Heart right ventricle (tissue), 16 donors: ENCODE measurements around the gene MYRF. TPM values are rescaled to one million over a fixed set of nuclear protein-coding genes. Genes with fewer than 3 reads are reported as not detected.

ENCODE experiments used
- ATAC-seq, 8 donors: fragments of 200-7000 bp; cut with Tn5 transposase; one replicate each; pipeline ENCODE4 v1.9.1; 2020; ENCODE audit warnings: mild to moderate bottlenecking in 8 of 8, moderate library complexity in 8 of 8, moderate number of reproducible peaks in 1 of 8
- DNase-seq, 2 donors: peaks; one replicate each; pipeline ENCODE4 v3.0.0-alpha.2; 2020
- H3K27ac ChIP-seq, 10 donors: fragments of 200-600 bp; sonication (generic) in 2 of 10; one replicate each; pipeline versions ENCODE4 v1.5.0 to v1.8.0; 2020 to 2022; ENCODE audit warnings: mild to moderate bottlenecking in 3 of 10
- H3K27me3 ChIP-seq, 7 donors: fragments of 200-600 bp; one replicate each; pipeline ENCODE4 v1.8.0; 2021 to 2022; ENCODE audit warnings: mild to moderate bottlenecking in 2 of 7
- H3K36me3 ChIP-seq, 9 donors: fragments of 200-600 bp; sonication (generic) in 1 of 9; one replicate each; pipeline versions ENCODE4 v1.5.0 to v1.8.0; 2020 to 2022; ENCODE audit warnings: mild to moderate bottlenecking in 2 of 9
- H3K4me1 ChIP-seq, 9 donors: fragments of 200-600 bp; sonication (generic) in 1 of 9; one replicate each; pipeline versions ENCODE4 v1.5.0 to v1.8.0; 2020 to 2022; ENCODE audit warnings: mild to moderate bottlenecking in 4 of 9
- H3K4me3 ChIP-seq, 10 donors: fragments of 200-600 bp; sonication (generic) in 2 of 10; one replicate each; pipeline versions ENCODE4 v1.5.0 to v1.8.0; 2020 to 2022; ENCODE audit warnings: mild to moderate bottlenecking in 7 of 10, moderate library complexity in 2 of 10
- H3K9me3 ChIP-seq, 11 donors: fragments of 200-600 bp in 10 of 11; sonication (generic) in 2 of 11; one replicate each; pipeline versions ENCODE4 v1.5.0 to v1.8.0; 2013 to 2022; ENCODE audit warnings: mild to moderate bottlenecking in 2 of 11, control low read depth in 1 of 11, moderate library complexity in 1 of 11
- WGBS, 2 donors: extraction: QIAGEN DNeasy Blood & Tissue Kit; methylation state at CpG; one replicate each; pipeline ENCODE4 v1.1.7; 2013; ENCODE audit warnings: inconsistent platforms in 1 of 2; 5-methylcytosine and 5-hydroxymethylcytosine counted together
- intact Hi-C, 10 donors: fragments of 100-400 bp; cut with DNase I; formaldehyde crosslinking; loops; one replicate each; pipeline versions ENCODE4 v1.11.1 to v1.14.2; 2022
- polyA plus RNA-seq, 2 donors: library from polyadenylated mRNA; stranded (reverse); fragments of 200-250 nt; gene quantifications; one replicate each; pipeline ENCODE4 v1.2.3, GENCODE V29; 2013
- total RNA-seq, 10 donors: library from RNA; stranded (reverse); fragmentation: NEBNext Ultra II Directional in 3 of 10; extraction: Animal tissue kit (Norgen Biotek cat#: 25700) in 3 of 10; gene quantifications; one replicate each; pipeline versions ENCODE4 v1.2.1 to v1.2.4, GENCODE V29; 2021 to 2023
- TF ChIP-seq, protein P1 (sequence below), 9 donors: fragments of 200-600 bp; sonication (generic) in 2 of 9; IDR thresholded peaks; one replicate each; pipeline versions ENCODE4 v1.5.0 to v1.8.0; 2021 to 2022; ENCODE audit warnings: antibody characterized with exemption in 9 of 9, mild to moderate bottlenecking in 5 of 9, moderate library complexity in 1 of 9
- donor health status: Arrhythmogenic right ventricular cardiomyopathy.
- donor health status: ischemic (EF 13 %, LVEDD 7.1; RV severe dilation, severe dysfunction).
- donor health status: healthy with polysubstance abuse.
- donor health status: DM: no; HTN: yes; CAD: no.
- donor health status: DM: no; HTN: no; CAD: no.
- donor health status: ischemic (EF 25% LVEDD 6.9; RV normal size, moderate dysfunction).
- donor health status: ischemic (EF 25% LVEDD 5.7; RV mildly dilated, moderate dysfunction).
- donor health status: healthy.
- donor health status: DM: yes; HTN: yes; CAD: no.
- donor health status: Ischemic cardiomyopathy.
- donor health status: ischemic (EF 35%, LVEDD 5.7; RV mildly dilated, moderate dysfunction).
- donor health status: nonischemic (EF 11% LVEDD 7.7; RV severe dilation, severe dysfunction).
- donor health status: DM: yes; HTN: yes; CAD: no.
- donor health status: PGD.
- donor health status: ischemic (EF 29% LVEDD 5.4; RV normal size, mild dysfunction).
- donor health status: nonischemic (EF 23%, LVEDD 6.1; RV moderate dilation, normal function).

Gene MYRF
- total and polyA plus RNA-seq, 12 donors: 0.13 to 1.2 (median 0.26) TPM

DNA sequence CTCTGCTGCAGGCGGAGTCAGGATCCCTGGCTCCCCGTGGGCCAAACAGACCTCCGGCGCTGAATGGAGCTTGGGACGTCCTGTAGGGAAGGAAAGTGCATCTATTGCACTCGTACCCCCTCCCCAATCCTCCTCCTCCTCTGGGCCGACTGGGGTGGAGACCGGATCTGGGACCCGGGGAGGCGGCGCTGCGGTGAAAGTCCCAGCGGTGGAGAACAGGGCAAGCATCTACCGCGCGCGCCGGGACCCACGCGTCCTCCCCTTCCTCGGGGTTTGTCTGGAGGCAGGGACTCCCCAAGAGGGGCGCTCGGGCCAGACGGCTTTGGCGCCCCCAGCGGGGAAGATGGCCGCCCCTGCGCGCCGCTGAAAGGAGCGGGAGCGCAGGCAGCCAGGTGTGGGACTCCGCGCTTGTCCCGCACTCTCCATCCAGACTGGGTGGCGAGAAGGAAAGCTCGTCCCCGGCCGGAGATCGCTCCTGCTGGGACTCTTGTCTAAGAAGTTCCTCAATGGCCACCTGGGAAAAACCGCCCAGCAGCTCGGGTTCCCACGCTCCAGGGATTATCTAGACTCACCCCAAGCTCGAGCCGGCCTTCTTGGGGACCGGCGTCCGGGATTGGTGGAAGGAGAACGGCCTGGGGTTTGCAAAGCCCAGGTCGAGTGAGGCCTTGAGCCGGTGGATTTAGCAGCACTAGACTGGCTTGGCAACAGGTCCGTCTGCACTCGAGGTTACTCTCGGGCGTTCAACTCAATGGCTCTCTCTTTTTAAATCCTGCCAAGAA is 76.4 kb downstream of the MYRF start:
- peaks cover 12 to 65% (median 50%) of the 10 kb centered on the region in 9 donors for H3K4me1 ChIP-seq
- no peaks in the 10 kb centered on the region for H3K9me3 ChIP-seq
- ATAC-seq: peak; percentile 31 to 59 (median 48)
- peaks cover 0 to 11% (median 0%) of the 10 kb centered on the region in 7 donors for H3K27me3 ChIP-seq
- intact Hi-C loops: loop anchor here in 1 of 10 donors (5.0 kb wide), 1 partner anchor 33 kb away; no protein-coding TSS in a partner anchor
- H3K4me3 ChIP-seq: peak overlapping the region; percentile 44 to 86 (median 73)
- DNase-seq: peak; percentile 53 to 56
- WGBS, 2 donors: 0 to 1% methylated on average over 47 to 55 of the region's 55 CpGs
- TF ChIP-seq, protein P1, sequence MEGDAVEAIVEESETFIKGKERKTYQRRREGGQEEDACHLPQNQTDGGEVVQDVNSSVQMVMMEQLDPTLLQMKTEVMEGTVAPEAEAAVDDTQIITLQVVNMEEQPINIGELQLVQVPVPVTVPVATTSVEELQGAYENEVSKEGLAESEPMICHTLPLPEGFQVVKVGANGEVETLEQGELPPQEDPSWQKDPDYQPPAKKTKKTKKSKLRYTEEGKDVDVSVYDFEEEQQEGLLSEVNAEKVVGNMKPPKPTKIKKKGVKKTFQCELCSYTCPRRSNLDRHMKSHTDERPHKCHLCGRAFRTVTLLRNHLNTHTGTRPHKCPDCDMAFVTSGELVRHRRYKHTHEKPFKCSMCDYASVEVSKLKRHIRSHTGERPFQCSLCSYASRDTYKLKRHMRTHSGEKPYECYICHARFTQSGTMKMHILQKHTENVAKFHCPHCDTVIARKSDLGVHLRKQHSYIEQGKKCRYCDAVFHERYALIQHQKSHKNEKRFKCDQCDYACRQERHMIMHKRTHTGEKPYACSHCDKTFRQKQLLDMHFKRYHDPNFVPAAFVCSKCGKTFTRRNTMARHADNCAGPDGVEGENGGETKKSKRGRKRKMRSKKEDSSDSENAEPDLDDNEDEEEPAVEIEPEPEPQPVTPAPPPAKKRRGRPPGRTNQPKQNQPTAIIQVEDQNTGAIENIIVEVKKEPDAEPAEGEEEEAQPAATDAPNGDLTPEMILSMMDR (IDR thresholded peaks at IDR 0.05): peak in 8 of 9 donors; percentile 30 to 68 (median 51)
- H3K27ac ChIP-seq: peak overlapping the region; percentile 2 to 95 (median 86)
- H3K36me3 ChIP-seq: no peaks in the 10 kb centered on the region

DNA sequence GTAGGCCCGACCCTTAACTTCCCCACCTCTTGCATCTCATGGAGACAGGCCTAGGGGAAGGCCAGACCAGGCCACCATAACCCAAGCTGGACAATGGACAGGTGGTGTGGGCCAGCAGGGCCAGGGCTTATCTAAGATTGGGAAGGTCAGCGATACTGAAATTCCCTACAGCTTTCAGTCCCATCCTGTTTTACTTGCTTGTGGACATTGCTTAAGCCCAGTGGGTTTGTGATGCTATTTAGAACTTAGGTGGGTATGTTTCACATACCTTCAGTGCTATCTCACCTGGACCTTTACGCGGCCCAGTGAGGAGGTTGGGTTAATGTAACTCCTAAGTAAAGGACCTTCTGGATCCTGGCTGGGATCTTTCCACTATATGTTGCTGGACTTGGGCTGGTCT is 77.4 kb downstream of the MYRF start:
- Histone ChIP-seq H3K27ac (peak overlapping the region in 8 of 10 donors; percentile 77 to 94 (median 86)), H3K27me3 (peaks cover 0 to 11% (median 0%) of the 10 kb centered on the region in 7 donors), H3K36me3 (no peaks in the 10 kb centered on the region), H3K4me3 (peak overlapping the region in 6 of 10 donors; percentile 67 to 86 (median 78)), H3K9me3 (no peaks in the 10 kb centered on the region), H3K4me1 (peaks cover 15 to 75% (median 59%) of the 10 kb centered on the region in 9 donors)
- intact Hi-C loops: loop anchor here in 2 of 10 donors (2.0 to 5.0 kb wide), 3 partner anchors 13 to 33 kb away; partner anchors contain the start of gene FADS1 (in 1 of the 2)
- TF ChIP-seq, protein P1 (IDR thresholded peaks at IDR 0.05): no peak
- WGBS, 2 donors: 77 to 83% methylated on average over 4 of the region's 4 CpGs
- ATAC-seq (no peak), DNase-seq (no peak)

DNA sequence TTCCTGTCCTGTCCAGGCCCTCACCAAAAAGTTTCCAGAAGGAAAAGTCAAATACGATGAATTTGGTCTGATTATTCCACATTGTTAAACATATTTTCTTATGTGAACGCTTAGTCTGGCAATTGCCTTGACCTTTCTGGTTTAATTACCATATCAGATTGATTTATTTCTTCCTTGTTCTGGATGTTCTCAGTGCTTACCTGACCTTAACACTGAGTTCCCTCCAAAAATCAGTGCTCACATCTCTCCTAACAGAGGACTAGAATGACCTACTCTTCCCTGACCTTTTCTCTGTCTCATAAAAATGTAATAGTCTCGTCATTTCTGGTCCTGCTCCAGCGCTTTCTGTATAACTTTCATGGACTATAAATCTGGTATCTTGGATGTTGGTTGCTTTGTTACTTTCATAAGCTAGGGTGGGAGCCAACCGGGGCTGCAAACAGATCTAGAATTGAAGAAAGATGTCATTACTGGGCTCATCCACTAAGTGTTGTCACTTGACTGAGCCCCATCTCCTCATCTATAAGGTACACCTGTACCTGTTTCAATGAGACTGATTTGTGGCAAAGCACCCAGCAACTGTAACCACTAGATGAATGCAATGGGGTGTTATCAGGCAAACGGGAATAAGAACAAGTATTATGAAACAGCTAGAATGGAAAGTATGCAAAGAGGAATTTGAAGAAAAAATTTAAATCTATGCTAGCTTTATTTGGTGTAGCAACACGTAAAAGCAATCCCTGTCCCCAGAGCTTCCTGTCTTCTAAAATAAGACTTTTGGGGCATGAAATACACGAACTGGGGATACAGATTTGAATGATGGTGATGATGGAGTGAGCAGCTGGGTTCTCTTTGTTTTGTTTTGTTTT is 78.0 kb downstream of the MYRF start:
- TF ChIP-seq, protein P1 (IDR thresholded peaks at IDR 0.05): no peak
- Histone ChIP-seq H3K9me3 (no peaks in the 10 kb centered on the region), H3K4me3 (peak overlapping the region in 1 of 10 donors; percentile 6), H3K27ac (peak overlapping the region in 6 of 10 donors; percentile 10 to 94 (median 84)), H3K27me3 (peaks cover 0 to 11% (median 0%) of the 10 kb centered on the region in 7 donors), H3K36me3 (no peaks in the 10 kb centered on the region), H3K4me1 (peaks cover 15 to 82% (median 66%) of the 10 kb centered on the region in 9 donors)
- intact Hi-C loops: loop anchor here in 2 of 10 donors (2.0 to 5.0 kb wide), 2 partner anchors 14 to 33 kb away; partner anchors contain the start of gene FADS1 (in 1 of the 2)
- WGBS, 2 donors: 51 to 59% methylated on average over 8 of the region's 8 CpGs
- DNase-seq (no peak), ATAC-seq (no peak)

DNA sequence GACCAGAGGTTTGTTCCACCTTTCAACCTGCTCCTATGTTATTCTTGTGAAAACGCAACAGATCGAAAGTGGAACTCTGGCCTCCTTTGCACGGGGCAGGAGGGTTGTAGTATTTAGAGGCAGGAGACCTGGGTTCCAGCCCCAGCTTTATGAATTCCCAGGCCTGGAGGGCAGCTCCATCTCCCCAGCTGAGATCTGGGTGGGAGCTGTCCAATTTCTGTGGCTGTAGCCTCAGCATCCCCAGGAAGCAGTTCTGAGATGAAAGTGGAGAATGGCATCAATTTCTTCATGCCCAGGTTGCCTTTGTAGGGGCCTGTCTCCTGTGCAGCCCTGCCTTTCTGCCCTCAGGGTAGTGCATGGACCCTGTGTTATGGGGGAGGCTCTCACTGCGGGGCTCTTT is 79.8 kb downstream of the MYRF start:
- Histone ChIP-seq H3K4me1 (peaks cover 15 to 82% (median 67%) of the 10 kb centered on the region in 9 donors), H3K4me3 (no peak overlapping the region), H3K27me3 (peaks cover 0 to 11% (median 0%) of the 10 kb centered on the region in 7 donors), H3K27ac (peak overlapping the region in 2 of 10 donors; percentile 13 to 82), H3K36me3 (no peaks in the 10 kb centered on the region), H3K9me3 (no peaks in the 10 kb centered on the region)
- DNase-seq: no peak
- 91 to 92% methylated on average over 4 of the region's 4 CpGs for WGBS, 2 donors
- no peak for ATAC-seq
- intact Hi-C loops: loop anchor here in 1 of 10 donors (5.0 kb wide), 1 partner anchor 35 kb away; no protein-coding TSS in a partner anchor
- TF ChIP-seq, protein P1 (IDR thresholded peaks at IDR 0.05): no peak
